Measurements from ENCODE around the gene ANKRD55. TPM values are rescaled to one million over a fixed set of nuclear protein-coding genes. Genes with fewer than 3 reads are reported as not detected.

Gene ANKRD55
- polyA plus RNA-seq, 1 of the 3 experiments (the other 2 are of a cell fraction), result not detected

DNA sequence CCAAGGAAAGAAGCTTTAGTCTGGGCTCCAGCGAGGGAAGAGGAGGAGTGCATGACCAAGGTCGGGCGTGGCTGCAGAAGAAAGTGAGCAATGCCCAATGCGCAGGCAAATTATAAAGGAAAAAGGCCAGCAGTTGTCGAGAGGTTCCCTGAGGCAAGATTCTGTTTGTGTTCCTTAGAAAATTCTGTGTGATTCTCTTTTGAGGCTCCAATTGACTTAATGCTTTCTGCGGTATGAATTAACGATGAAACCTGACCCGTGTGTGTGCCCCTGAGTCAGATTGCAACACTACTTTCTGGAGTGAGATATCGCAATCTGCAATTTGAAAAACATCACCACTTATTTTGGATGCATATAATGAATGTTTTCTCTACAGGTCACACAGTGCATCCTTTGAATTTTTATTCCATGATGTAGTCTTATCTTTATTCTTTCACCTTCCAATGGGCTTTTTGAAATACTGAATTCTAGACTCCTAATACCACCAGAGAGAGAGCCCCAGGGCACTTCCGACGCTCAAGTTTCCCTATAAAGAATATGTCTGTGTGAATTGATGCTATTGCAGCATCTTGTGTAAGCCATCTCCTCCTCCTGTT, 120.5 kb downstream of the ANKRD55 start:
- no peak overlapping the region for H3K9ac ChIP-seq
- H3K9me2 ChIP-seq, result no peaks in the 10 kb centered on the region
- H3K27ac ChIP-seq (ENCODE audit: low read depth in 2 of 2, low read length in 1 of 2), result no peak overlapping the region
- H3K4me3 ChIP-seq (ENCODE audit: low read depth in 2 of 2, low read length in 1 of 2), result no peak overlapping the region
- H3K9me3 ChIP-seq, result no peaks in the 10 kb centered on the region
- no peaks in the 10 kb centered on the region for H3K36me3 ChIP-seq (replicated peaks in 1 of 2; ENCODE audit: control insufficient read depth in 1 of 2, insufficient read depth in 2 of 2, low read length in 1 of 2)
- H3F3A ChIP-seq (replicated peaks; ENCODE audit: insufficient read depth), result no peaks in the 10 kb centered on the region
- CTCF ChIA-PET, result no interaction called here
- no peak overlapping the region for H3K4me2 ChIP-seq
- no peak for DNase-seq
- H3K4me1 ChIP-seq (ENCODE audit: control insufficient read depth in 1 of 2, insufficient read depth in 2 of 2, low read depth in 1 of 2, low read length in 1 of 2), result peaks cover 0 to 4% of the 10 kb centered on the region in 2 experiments; a peak in 1 of 4 replicates
- POLR2A ChIA-PET, result no interaction called here
- TF ChIP-seq TAF1 (IDR thresholded peaks at IDR 0.05; ENCODE audit: borderline replicate concordance, low read depth, low read length) (no peak), YY1 (IDR thresholded peaks at IDR 0.05; ENCODE audit: low read depth) (no peak), MXI1 (IDR thresholded peaks at IDR 0.05; ENCODE audit: low read depth, low read length) (no peak), SMC3 (IDR thresholded peaks at IDR 0.05; ENCODE audit: low read depth, low read length) (no peak), ELF1 (IDR thresholded peaks at IDR 0.05) (no peak), SIN3A (IDR thresholded peaks at IDR 0.05; ENCODE audit: borderline replicate concordance, low read depth, low read length) (no peak), EP300 (IDR thresholded peaks at IDR 0.05; ENCODE audit: borderline replicate concordance in 1 of 2, low read depth in 1 of 2, low read length in 1 of 2) (no peak), JUND (IDR thresholded peaks at IDR 0.05) (no peak), EZH2phosphoT487 (IDR thresholded peaks at IDR 0.05; ENCODE audit: borderline replicate concordance, low read depth) (no peak), TEAD4 (IDR thresholded peaks at IDR 0.05; ENCODE audit: borderline replicate concordance, insufficient read depth) (no peak), MEF2A (IDR thresholded peaks at IDR 0.05; ENCODE audit: borderline replicate concordance, low read depth) (no peak), RCOR1 (IDR thresholded peaks at IDR 0.05; ENCODE audit: low read length) (no peak), GABPA (IDR thresholded peaks at IDR 0.05; ENCODE audit: low read depth) (no peak), TCF12 (IDR thresholded peaks at IDR 0.05) (no peak), FOSL2 (IDR thresholded peaks at IDR 0.05; ENCODE audit: borderline replicate concordance, low read depth) (no peak)
- TF ChIP-seq, protein P1, sequence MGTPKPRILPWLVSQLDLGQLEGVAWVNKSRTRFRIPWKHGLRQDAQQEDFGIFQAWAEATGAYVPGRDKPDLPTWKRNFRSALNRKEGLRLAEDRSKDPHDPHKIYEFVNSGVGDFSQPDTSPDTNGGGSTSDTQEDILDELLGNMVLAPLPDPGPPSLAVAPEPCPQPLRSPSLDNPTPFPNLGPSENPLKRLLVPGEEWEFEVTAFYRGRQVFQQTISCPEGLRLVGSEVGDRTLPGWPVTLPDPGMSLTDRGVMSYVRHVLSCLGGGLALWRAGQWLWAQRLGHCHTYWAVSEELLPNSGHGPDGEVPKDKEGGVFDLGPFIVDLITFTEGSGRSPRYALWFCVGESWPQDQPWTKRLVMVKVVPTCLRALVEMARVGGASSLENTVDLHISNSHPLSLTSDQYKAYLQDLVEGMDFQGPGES (IDR thresholded peaks at IDR 0.05; ENCODE audit: low read depth, low read length), result no peak
- TF ChIP-seq, protein P2, sequence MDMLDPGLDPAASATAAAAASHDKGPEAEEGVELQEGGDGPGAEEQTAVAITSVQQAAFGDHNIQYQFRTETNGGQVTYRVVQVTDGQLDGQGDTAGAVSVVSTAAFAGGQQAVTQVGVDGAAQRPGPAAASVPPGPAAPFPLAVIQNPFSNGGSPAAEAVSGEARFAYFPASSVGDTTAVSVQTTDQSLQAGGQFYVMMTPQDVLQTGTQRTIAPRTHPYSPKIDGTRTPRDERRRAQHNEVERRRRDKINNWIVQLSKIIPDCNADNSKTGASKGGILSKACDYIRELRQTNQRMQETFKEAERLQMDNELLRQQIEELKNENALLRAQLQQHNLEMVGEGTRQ (IDR thresholded peaks at IDR 0.05; ENCODE audit: borderline replicate concordance, low read depth, low read length), result no peak
- TF ChIP-seq, protein P3, sequence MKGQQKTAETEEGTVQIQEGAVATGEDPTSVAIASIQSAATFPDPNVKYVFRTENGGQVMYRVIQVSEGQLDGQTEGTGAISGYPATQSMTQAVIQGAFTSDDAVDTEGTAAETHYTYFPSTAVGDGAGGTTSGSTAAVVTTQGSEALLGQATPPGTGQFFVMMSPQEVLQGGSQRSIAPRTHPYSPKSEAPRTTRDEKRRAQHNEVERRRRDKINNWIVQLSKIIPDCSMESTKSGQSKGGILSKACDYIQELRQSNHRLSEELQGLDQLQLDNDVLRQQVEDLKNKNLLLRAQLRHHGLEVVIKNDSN (IDR thresholded peaks at IDR 0.05; ENCODE audit: borderline replicate concordance, low read depth), result no peak
- TF ChIP-seq, protein P4, sequence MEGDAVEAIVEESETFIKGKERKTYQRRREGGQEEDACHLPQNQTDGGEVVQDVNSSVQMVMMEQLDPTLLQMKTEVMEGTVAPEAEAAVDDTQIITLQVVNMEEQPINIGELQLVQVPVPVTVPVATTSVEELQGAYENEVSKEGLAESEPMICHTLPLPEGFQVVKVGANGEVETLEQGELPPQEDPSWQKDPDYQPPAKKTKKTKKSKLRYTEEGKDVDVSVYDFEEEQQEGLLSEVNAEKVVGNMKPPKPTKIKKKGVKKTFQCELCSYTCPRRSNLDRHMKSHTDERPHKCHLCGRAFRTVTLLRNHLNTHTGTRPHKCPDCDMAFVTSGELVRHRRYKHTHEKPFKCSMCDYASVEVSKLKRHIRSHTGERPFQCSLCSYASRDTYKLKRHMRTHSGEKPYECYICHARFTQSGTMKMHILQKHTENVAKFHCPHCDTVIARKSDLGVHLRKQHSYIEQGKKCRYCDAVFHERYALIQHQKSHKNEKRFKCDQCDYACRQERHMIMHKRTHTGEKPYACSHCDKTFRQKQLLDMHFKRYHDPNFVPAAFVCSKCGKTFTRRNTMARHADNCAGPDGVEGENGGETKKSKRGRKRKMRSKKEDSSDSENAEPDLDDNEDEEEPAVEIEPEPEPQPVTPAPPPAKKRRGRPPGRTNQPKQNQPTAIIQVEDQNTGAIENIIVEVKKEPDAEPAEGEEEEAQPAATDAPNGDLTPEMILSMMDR (IDR thresholded peaks at IDR 0.05), result no peak
- TF ChIP-seq, protein P5, sequence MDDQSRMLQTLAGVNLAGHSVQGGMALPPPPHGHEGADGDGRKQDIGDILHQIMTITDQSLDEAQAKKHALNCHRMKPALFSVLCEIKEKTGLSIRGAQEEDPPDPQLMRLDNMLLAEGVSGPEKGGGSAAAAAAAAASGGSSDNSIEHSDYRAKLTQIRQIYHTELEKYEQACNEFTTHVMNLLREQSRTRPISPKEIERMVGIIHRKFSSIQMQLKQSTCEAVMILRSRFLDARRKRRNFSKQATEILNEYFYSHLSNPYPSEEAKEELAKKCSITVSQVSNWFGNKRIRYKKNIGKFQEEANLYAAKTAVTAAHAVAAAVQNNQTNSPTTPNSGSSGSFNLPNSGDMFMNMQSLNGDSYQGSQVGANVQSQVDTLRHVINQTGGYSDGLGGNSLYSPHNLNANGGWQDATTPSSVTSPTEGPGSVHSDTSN (IDR thresholded peaks at IDR 0.05), result no peak
- no peaks in the 10 kb centered on the region for H4K20me1 ChIP-seq (ENCODE audit: insufficient read depth)
- H3K79me2 ChIP-seq (ENCODE audit: insufficient read depth), result no peaks in the 10 kb centered on the region
- WGBS (ENCODE audit: low lambda C conversion rate), result 76% methylated on average over 11 of the region's 11 CpGs
- H3K27me3 ChIP-seq (ENCODE audit: insufficient read depth), result no peaks in the 10 kb centered on the region
- H2AFZ ChIP-seq (ENCODE audit: low read depth), result no peak overlapping the region
